HepG2 (cell line): ENCODE data around the gene FDPS. TPM values are rescaled to one million over a fixed set of nuclear protein-coding genes. Genes with fewer than 3 reads are reported as not detected.
A peak's percentile ranks its signal among the peaks of the same experiment; 100 is the strongest.

ENCODE experiments used
- BHLHE40 ChIP-seq: IDR thresholded peaks from 2 replicates; pipeline ENCODE4 v1.6.1; 2011; ENCODE audit warnings: low read length, improper control_type of control experiment
- BORCS8-MEF2B ChIP-seq: sonication (generic); formaldehyde crosslinking; IDR thresholded peaks from 2 replicates; pipeline ENCODE4 v1.8.0; 2022; ENCODE audit warnings: mild to moderate bottlenecking, missing genetic modification reagents
- HDAC1 ChIP-seq: sonication (generic); formaldehyde crosslinking; IDR thresholded peaks from 2 replicates; pipeline ENCODE4 v1.5.1; 2020; ENCODE audit warnings: mild to moderate bottlenecking, missing genetic modification reagents
- MIER2 ChIP-seq: IDR thresholded peaks from 2 replicates; pipeline ENCODE4 v1.6.1; 2016; ENCODE audit warnings: missing biosample characterization, missing genetic modification reagents
- MIER3 ChIP-seq: IDR thresholded peaks from 2 replicates; pipeline ENCODE4 v1.6.1; 2016; ENCODE audit warnings: missing compliant biosample characterization, borderline replicate concordance
- MIXL1 ChIP-seq: IDR thresholded peaks from 2 replicates; pipeline ENCODE4 v1.6.1; 2016
- NCOR1 ChIP-seq: fragments of 200-600 bp; sonication (generic); IDR thresholded peaks from 2 replicates; pipeline ENCODE4 v1.7.0; 2017; ENCODE audit warnings: antibody characterized with exemption, low read length, borderline replicate concordance
- SETDB1 ChIP-seq: sonication (generic); formaldehyde crosslinking; IDR thresholded peaks from 2 replicates; pipeline ENCODE4 v1.5.1; 2020; ENCODE audit warnings: missing genetic modification reagents, mild to moderate bottlenecking, borderline replicate concordance
- SIN3A ChIP-seq: IDR thresholded peaks from 2 replicates; pipeline ENCODE4 v1.6.1; 2011; ENCODE audit warnings: low read depth, mild to moderate bottlenecking, control low read depth, low read length, borderline replicate concordance
- SKI ChIP-seq: fragments of 450-650 bp; IDR thresholded peaks from one replicate; pipeline ENCODE4 v1.6.1; 2018; ENCODE audit warnings: mild to moderate bottlenecking; ENCODE audit not compliant: partially characterized antibody
- SP5 ChIP-seq: IDR thresholded peaks from 2 replicates; pipeline ENCODE4 v1.6.1; 2016; ENCODE audit warnings: low read depth, borderline replicate concordance
- TEAD3 ChIP-seq: optimal IDR thresholded peaks from 2 replicates; pipeline ENCODE3; 2016; ENCODE audit warnings: borderline replicate concordance
- TSC22D2 ChIP-seq: sonication (generic); formaldehyde crosslinking; IDR thresholded peaks from 2 replicates; pipeline ENCODE4 v1.5.1; 2020; ENCODE audit warnings: missing genetic modification reagents, mild to moderate bottlenecking, borderline replicate concordance
- ZBTB7B ChIP-seq: sonication (generic); formaldehyde crosslinking; IDR thresholded peaks from 2 replicates; pipeline ENCODE4 v1.4.0; 2020; ENCODE audit warnings: missing genetic modification reagents
- ZFP36L1 ChIP-seq: sonication (generic); formaldehyde crosslinking; IDR thresholded peaks from 2 replicates; pipeline ENCODE4 v1.8.0; 2022; ENCODE audit warnings: mild to moderate bottlenecking, missing genetic modification reagents, moderate library complexity
- ZNF230 ChIP-seq: sonication (generic); formaldehyde crosslinking; IDR thresholded peaks from 2 replicates; pipeline ENCODE4 v1.4.0; 2020; ENCODE audit warnings: mild to moderate bottlenecking, missing genetic modification reagents
- ZNF292 ChIP-seq: sonication (generic); formaldehyde crosslinking; IDR thresholded peaks from 2 replicates; pipeline ENCODE4 v1.8.1; 2022; ENCODE audit warnings: mild to moderate bottlenecking, low read depth, missing genetic modification reagents, borderline replicate concordance
- ZNF329 ChIP-seq: sonication (generic); formaldehyde crosslinking; IDR thresholded peaks from 2 replicates; pipeline ENCODE4 v1.9.0; 2021; ENCODE audit warnings: low read depth, mild to moderate bottlenecking, missing genetic modification reagents
- ZNF720 ChIP-seq: sonication (generic); formaldehyde crosslinking; IDR thresholded peaks from 2 replicates; pipeline ENCODE4 v1.4.0; 2020; ENCODE audit warnings: missing genetic modification reagents
- ZSCAN21 ChIP-seq: sonication (generic); formaldehyde crosslinking; IDR thresholded peaks from 2 replicates; pipeline ENCODE4 v1.8.0; 2022; ENCODE audit warnings: mild to moderate bottlenecking, missing genetic modification reagents, moderate library complexity, borderline replicate concordance
- polyA plus RNA-seq, 8 experiments: library from polyadenylated mRNA; depleted of rRNA in 3 of 8; stranded (reverse) in 7 of 8; unstranded in 1 of 8; fragments of >200 nt; fragmentation: Illumina TruSeq in 4 of 8; extraction: Trizol in 4 of 8; gene quantifications; 2 replicates each; pipeline versions ENCODE4 v1.2.1 to v1.2.3, GENCODE V29; 2011 to 2016; ENCODE audit warnings: low read depth in 4 of 8, missing spikeins in 1 of 8, mixed read lengths in 1 of 8; ENCODE audit not compliant: insufficient read depth in 1 of 8
- total RNA-seq, 5 experiments: library from RNA; depleted of rRNA; stranded (reverse); fragments of >200 nt; fragmentation: Illumina TruSeq; extraction: Trizol; gene quantifications; 2 replicates each; pipeline ENCODE4 v1.2.3, GENCODE V29; 2016; ENCODE audit warnings: low read depth in 1 of 5
- TF ChIP-seq, protein P1 (sequence below): IDR thresholded peaks from 2 replicates; pipeline ENCODE4 v1.6.1; 2016; ENCODE audit warnings: missing biosample characterization, missing genetic modification reagents, low read depth
- TF ChIP-seq, protein P2 (sequence below): sonication (generic); formaldehyde crosslinking; IDR thresholded peaks from 2 replicates; pipeline ENCODE4 v1.8.1; 2023; ENCODE audit warnings: mild to moderate bottlenecking, moderate library complexity, missing genetic modification reagents
- TF ChIP-seq, protein P3 (sequence below): sonication (generic); formaldehyde crosslinking; IDR thresholded peaks from 2 replicates; pipeline ENCODE4 v1.4.0; 2020; ENCODE audit warnings: missing genetic modification reagents, borderline replicate concordance

Gene FDPS
- total and polyA plus RNA-seq, 2 of the 13 experiments (the other 11 are each of a cell fraction or from before 2014, with no cell fraction given), result 264 to 519 TPM

DNA sequence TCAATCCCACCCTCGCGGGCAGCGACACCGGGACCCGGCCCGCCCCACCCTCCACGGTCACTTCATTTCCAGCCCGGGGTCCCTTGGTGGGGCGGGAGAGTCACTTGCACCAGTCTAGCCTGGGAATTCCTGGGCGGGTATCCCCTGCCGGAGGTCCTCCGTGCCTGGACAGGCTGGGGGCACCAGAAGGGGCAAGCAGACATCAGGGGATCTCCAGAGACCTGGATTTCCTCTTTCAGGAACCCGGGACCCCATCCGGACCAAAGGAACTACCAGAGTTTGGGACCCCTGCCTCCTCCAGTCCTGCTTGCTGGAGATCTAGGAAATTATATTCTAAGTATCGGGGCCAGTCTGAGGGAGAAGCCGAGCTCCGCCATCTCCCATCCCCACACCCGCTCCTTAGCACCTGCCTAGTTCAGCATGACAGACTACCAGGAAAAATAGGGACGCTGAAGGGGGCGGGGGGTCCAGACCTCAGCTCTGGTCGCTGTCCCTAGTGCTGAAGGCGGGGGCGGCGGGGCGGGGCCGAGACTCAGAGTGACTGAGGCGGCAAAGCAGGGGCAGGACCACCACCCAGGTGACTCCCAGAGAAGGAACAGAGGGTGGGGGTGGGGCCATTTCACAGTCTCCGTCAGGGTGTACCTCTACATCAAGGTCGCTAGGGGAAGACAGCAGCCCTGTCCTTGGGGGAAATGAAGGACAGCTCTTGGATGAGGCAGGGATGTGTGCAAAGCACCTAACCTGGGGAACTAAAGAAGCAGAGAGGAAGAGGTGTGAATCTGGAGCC is 30.6 kb upstream of the FDPS start (continued):
- TF ChIP-seq, protein P1, sequence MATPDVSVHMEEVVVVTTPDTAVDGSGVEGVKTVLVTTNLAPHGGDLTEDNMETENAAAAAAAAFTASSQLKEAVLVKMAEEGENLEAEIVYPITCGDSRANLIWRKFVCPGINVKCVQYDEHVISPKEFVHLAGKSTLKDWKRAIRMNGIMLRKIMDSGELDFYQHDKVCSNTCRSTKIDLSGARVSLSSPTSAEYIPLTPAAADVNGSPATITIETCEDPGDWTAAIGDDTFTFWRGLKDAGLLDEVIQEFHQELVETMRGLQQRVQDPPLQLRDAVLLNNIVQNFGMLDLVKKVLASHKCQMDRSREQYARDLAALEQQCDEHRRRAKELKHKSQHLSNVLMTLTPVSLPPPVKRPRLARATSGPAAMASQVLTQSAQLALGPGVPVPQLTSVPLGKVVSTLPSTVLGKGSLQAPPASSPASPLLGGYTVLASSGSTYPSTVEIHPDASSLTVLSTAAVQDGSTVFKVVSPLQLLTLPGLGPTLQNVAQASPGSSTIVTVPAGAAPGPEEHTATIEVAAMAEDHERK (CRISPR knock-in tag), result no peak
- TF ChIP-seq, protein P2, sequence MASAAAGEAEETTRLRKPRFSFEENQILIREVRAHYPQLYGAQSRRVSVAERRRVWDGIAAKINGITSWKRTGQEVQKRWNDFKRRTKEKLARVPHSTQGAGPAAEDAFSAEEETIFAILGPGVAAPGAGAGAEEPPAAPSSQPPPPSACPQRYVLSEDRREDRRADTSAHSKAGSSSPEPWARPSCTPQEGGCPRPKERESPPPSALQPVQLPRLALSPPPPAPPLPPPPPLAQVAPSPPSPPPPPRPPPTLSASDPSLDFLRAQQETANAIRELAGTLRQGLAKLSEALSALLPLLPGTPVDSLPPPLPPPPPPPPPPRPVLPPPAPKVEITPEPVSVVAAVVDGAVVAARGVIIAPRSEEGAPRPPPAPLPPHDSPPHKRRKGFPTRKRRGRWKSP (CRISPR knock-in tag), result no peak
- TF ChIP-seq ZSCAN21 (CRISPR knock-in tag) (0 out of 2 replicates have a peak, but pooled peaks have one; percentile 10), HDAC1 (CRISPR knock-in tag) (peak; percentile 50; the same call in 1 of the 2 replicates), TSC22D2 (CRISPR knock-in tag) (no peak), SKI (no peak), MIER2 (peak; percentile 92), SIN3A (peak; percentile 95), ZNF720 (CRISPR knock-in tag) (no peak), ZFP36L1 (CRISPR knock-in tag) (no peak), NCOR1 (no peak), ZNF292 (CRISPR knock-in tag) (no peak), SETDB1 (CRISPR knock-in tag) (no peak), MIXL1 (no peak), MIER3 (CRISPR knock-in tag) (no peak; the same call in 1 of the 2 replicates), BHLHE40 (no peak), TEAD3 (CRISPR knock-in tag) (peak; percentile 33), BORCS8-MEF2B (peak; percentile 73), SP5 (CRISPR knock-in tag) (peak; percentile 19; the same call in 1 of the 2 replicates), ZBTB7B (CRISPR knock-in tag) (peak; percentile 24; the same call in 1 of the 2 replicates), ZNF230 (CRISPR knock-in tag) (peak; percentile 14; the same call in 1 of the 2 replicates), ZNF329 (CRISPR knock-in tag) (no peak)
- TF ChIP-seq, protein P3, sequence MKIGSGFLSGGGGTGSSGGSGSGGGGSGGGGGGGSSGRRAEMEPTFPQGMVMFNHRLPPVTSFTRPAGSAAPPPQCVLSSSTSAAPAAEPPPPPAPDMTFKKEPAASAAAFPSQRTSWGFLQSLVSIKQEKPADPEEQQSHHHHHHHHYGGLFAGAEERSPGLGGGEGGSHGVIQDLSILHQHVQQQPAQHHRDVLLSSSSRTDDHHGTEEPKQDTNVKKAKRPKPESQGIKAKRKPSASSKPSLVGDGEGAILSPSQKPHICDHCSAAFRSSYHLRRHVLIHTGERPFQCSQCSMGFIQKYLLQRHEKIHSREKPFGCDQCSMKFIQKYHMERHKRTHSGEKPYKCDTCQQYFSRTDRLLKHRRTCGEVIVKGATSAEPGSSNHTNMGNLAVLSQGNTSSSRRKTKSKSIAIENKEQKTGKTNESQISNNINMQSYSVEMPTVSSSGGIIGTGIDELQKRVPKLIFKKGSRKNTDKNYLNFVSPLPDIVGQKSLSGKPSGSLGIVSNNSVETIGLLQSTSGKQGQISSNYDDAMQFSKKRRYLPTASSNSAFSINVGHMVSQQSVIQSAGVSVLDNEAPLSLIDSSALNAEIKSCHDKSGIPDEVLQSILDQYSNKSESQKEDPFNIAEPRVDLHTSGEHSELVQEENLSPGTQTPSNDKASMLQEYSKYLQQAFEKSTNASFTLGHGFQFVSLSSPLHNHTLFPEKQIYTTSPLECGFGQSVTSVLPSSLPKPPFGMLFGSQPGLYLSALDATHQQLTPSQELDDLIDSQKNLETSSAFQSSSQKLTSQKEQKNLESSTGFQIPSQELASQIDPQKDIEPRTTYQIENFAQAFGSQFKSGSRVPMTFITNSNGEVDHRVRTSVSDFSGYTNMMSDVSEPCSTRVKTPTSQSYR (CRISPR knock-in tag), result peak; percentile 79
